Measurements from ENCODE around the gene DNAI1.
"Not testable (repeated sequence)": the region's sequence is repeated elsewhere in the genome, so short reads cannot be mapped to it uniquely, and the experiment has no call there.

DNAI1 gene

GRCh38 chr9:34451135-34451534 lies 7.5 kb upstream of the DNAI1 start:
- no peak for DNase-seq

GRCh38 chr9:34451545-34451944 lies 7.1 kb upstream of the DNAI1 start:
- DNase-seq, result no peak

GRCh38 chr9:34452568-34452967 lies 6.0 kb upstream of the DNAI1 start:
- no peak for DNase-seq

DNA sequence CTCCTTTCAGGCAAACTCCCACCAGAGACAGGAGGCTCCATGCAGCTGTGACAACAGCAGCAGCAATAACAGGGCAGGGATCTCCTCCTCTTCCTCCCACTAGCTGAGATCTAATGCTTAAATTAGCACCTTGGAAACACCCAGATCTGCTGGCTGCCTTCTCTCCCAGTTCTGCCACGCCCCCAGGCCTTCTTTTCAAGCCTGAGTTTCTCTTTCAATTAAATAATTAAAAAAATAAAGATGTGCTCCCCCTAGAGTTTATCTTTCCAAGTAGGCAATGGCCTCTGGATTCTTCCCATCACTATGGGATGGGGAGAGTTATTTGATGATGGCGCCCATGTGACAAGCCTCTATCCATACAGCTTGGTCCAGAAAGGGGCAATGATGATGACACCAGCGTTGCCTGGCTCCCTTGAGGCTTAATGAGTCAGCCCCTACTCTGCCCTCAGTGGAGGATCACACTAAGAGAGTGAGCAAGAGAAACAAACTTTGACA lies 4.0 kb upstream of the DNAI1 start:
- DNase-seq, result no peak

DNA sequence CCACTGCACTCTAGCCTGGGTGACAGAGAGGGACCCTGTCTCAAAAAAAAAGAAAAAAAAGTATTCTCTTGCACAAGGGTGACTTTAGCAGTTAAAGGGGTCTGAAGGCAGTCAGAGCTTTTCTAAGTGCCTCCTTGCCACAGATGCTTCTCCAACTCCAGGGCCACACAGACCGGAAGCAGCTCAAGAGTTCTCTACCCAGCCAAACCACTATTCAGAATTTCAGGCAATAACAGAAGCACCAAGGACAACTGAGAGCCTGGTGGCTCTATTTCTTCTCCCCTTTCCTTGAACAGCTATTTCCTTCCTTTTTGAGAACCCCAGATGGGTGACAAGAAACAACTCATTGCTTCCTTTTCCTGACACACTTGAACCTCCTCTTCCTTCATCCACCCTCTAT lies 2.5 kb upstream of the DNAI1 start:
- no peak for DNase-seq

DNA sequence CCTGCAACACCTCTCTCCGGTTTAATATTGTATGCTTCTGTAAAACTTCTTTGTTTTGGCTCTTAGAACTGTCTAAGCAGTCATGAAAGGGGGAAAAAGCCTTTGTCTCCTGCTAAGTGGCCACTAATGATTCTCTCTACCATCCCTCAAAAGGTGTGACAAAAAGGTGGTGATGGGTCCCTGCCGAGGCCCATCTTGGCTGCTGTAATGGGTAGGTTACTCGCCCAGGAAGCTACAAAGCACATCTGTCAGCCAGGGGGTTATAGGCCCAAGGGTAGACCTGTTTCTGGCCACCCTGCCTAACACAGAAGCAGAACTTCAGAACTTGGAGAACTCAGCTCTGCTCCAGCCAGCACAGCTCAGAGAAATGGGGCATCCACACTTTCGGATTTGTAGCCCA lies 1.9 kb upstream of the DNAI1 start:
- no peak for DNase-seq

- peak in 1 of 2 donors; percentile 9 for DNase-seq
Measured at GRCh38 chr9:34457266-34458012, 1.2 kb upstream of the DNAI1 start.

- DNase-seq, result no peak
Measured at GRCh38 chr9:34458959-34459340, 345 bp downstream of the DNAI1 start.

GRCh38 chr9:34459356-34459755 lies 751 bp downstream of the DNAI1 start:
- DNase-seq, result no peak

DNA sequence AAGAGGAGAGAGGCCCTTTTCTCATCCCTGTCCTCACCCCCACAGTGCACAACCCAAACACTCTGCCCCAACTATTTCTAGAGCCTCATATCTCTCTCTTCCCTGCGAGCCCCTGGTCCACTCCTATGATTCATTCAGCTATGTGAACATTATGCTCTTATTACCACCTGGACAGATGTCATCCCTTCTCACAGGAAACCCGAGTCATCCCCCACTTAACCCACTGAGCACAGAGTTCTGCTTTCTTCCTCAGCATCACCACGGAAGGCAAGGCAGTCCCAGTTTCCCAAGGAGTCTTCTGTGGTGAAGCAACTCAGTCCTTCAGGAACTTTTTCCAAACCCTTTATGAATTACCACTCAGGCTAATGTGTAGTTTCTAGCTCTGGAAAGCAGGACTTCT lies 1.3 kb downstream of the DNAI1 start:
- no peak for DNase-seq

DNA sequence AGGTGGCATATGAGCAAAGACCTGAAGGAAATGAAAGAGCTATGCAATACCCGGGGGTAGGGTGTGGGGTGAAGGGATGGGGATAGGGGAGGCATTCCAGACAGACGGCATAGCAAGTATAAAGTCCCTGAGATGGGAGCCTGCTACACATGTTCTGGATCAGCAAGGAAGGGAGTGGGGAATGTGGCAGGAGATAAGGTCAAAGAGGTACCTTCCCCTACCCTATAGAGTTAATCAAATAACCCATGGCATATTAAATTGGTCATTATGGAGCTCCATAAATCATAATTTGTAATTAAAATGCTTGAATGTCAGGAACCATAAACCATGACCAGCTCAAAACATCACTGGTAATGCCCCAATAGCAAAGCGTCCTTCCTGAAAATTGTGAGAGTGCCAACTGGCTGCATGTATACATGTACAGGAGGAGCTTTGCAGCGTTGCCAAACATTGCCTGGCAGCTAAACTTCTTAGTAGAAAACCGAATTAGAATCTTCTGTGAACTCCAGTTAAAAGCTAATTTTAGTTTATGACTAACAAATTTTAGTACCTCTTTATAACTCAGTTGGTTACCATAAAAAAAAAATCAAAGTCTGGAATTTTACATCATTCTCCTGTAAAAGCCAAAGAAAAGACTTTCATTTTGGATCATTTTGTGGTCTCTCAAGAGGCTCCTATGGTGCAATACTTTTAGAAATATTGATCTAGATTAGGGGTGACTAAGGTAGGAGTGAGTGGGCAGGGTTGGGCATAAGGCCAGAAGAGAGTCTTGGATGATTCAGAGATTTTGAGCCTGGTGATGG lies 4.7 kb downstream of the DNAI1 start:
- peak; percentile 52 to 68 for DNase-seq

GRCh38 chr9:34463901-34464232 lies 5.3 kb downstream of the DNAI1 start:
- no peak for DNase-seq

DNA sequence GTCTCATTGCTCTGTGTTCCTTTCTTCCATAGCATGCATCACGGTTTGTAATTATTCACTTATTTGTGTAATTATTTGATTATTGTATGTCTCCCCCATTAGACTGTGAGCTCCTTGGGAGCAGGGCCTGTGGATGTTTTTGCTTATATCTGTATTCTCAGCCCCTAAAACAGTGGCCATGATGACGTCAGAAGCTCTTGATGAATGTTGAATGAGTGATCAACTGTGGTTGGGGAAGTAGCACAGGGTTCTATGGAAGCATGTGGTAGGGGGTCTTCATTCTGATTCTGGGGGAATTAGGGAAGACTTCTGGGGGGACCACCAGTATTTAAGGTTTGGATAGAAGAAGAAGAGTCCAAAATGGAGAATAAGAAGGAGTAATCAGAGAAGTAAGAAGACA lies 6.0 kb downstream of the DNAI1 start:
- no peak for DNase-seq

- DNase-seq, result no peak
Measured at GRCh38 chr9:34465468-34465867, 6.9 kb downstream of the DNAI1 start.

GRCh38 chr9:34475097-34475496 lies 16.5 kb downstream of the DNAI1 start:
- no peak for DNase-seq

DNA sequence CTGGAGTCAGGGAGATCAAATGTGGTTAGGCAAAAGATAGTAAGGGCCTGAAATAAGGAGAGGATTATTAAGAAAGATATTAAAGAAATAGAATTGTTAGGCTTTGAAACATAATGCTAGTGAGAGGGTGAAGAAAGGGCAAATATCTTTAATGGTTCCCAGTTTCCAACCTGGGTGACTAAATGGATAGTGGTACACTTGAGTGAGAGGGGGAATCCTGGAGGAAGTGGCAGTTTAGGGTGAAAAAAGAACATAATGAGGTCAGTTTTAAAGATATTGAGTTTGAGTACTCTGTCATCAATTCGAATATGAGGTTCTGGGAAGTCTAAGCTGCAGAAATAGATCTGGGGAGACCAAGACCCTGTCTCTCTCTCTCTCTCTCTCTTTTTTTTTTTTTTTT lies 18.9 kb downstream of the DNAI1 start:
- DNase-seq, result no peak

DNA sequence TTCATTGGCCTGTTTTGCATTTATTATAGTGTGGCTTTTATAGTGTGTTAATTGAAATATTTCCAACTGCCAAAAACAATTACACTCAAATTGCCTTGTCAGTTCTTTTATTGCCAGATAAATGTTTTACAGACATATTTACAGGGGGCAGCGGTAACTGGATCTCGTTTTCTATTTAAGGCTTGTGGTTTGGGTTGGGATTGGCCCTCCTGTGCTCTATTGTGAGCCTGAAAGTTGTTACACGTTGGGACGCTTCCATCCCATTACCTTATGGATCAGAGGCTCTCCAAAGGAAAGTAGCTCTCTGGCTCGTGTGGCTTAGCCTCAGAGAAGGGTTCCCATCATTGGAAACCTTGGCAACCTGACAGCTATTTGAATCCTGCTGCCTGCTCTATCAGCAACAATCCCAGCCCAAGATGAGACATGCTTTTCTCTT lies 20.8 kb downstream of the DNAI1 start:
- no peak for DNase-seq

DNA sequence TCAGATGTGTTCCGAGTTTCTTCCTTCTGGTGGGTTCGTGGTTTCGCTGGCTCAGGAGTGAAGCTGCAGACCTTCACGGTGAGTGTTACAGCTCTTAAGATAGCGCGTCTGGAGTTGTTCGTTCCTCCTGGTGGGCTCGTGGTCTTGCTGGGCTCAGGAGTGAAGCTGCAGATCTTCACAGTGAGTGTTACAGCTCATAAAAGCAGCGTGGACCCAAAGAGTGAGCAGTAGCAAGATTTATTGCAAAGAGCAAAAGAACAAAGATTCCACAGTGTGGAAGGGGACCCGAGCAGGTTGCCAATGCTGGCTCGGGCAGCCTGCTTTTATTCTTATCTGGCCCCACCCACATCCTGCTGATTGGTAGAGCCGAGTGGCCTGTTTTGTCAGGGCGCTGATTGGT lies 23.0 kb downstream of the DNAI1 start:
- DNase-seq, result not testable (repeated sequence)

- DNase-seq, result not testable (repeated sequence)
Measured at GRCh38 chr9:34482746-34483145, 24.1 kb downstream of the DNAI1 start.

- DNase-seq, result no peak
Measured at GRCh38 chr9:34484678-34485077, 26.1 kb downstream of the DNAI1 start.

- no peak for DNase-seq
Measured at GRCh38 chr9:34485822-34486221, 27.2 kb downstream of the DNAI1 start.

GRCh38 chr9:34486572-34486971 lies 28.0 kb downstream of the DNAI1 start:
- no peak for DNase-seq

DNA sequence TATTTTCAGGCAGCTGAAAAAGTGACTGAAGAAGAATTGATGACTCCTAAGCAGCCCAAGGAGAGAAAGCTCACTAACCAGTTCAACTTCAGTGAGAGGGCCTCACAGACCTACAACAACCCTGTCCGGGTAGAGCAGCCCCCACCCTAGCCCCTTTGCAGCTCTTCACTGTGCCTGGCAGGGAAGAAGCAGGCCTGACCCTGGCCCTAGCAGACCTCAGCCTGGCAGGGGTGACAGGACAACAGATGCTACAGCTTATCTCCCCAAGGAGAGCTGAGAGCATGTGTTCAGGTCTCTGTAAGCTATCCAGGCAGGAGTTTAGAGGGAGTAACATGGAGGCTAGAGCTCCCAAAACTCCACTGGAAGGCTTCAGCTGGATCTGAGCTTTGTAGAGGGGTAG lies 31.8 kb downstream of the DNAI1 start:
- no peak for DNase-seq

DNA sequence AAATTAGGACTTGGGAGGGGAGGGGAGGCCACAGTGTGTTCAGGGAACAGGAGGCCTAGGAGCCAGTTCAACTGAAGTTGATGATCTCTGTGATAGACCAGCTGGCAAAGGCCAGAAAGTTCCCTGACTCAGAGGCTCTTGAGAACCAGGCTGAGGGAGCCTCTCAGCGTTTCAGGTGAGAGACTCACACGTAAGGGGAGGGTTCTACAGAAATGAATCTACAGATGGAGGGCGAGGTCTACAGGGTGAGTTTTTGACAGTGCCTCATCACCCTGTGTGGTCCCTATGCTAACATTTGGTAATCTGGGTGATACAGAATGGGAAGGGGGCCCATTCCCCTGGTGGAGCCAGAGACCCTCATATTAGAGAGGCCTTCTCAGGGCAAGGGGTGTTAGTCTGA lies 32.2 kb downstream of the DNAI1 start:
- DNase-seq, result no peak

Measured in stimulated activated CD4-positive, alpha-beta T cell treated with anti-CD3 and anti-CD28 coated beads, Interleukin-2, amount 100 ng/mL, for 48 hours (primary cell).